HG02642 (cell line): Measurements from ENCODE around the gene KCNQ1.

Experiments used
- ATAC-seq: cut with Tn5 transposase; IDR thresholded peaks from one replicate; pipeline ENCODE4 v1.9.1; 2021; ENCODE audit warnings: mild to moderate bottlenecking; ENCODE audit not compliant: unreplicated experiment, poor library complexity

The KCNQ1 gene

GRCh38 chr11:2688381-2689231 is 243.8 kb downstream of the KCNQ1 start:
- no peak for ATAC-seq

GRCh38 chr11:2689651-2690575 is 245.1 kb downstream of the KCNQ1 start:
- no peak for ATAC-seq

DNA sequence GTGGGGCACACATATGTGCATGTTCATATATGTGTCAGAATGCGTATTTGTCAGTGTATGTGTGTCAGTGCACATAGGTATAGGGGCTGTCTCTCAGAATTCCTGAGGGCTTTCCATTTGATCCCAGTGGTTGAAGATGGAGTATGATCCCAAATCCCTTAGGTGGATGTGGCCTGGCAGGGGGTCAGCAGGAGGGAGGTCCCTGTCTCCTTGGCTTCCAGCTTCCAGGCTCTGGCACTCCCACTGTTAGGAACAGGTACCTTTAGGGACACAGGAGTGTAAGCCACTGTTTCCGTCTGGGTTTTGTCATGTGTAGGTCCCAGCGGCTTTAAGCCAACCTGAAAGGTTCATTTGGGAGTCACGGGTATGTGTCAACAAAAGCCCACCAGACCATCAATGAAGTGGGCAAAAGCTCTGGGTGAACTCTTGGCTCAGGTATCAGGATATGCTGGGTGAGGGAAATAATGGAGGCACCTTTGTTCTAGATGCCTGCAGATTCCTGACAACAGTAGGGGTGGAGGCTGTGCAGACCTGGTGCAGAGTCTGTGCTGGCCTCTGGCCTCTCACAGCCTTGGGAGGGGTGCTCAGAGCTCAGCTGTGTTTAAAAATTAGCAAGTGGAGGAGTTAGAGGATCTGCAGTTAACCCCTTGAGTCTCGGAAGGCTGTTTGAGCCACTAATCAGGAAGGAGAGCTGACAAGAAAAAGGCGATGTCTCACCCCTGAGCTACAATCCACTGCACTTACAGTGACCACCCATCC is 246.0 kb downstream of the KCNQ1 start:
- ATAC-seq = no peak

DNA sequence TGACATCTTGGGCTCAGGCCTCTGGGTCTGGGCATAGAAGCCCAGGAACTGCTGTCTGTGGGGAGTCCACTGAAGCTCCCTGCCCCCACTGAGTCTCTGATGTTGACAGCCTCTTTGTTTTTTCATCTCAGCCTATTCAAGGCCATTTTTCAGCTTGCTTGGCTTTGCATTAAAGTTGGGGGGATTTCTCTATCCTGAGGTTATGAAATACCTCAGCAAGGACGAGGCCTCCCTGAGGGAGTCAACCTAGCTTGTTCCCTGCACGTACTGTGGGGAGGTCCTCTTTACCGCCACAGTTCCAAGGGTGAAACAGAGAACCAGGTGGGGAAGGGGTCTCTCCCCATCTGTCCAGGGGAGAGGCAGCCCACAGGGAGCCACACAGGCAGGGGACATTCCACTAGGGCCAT is 246.6 kb downstream of the KCNQ1 start:
- ATAC-seq = no peak

DNA sequence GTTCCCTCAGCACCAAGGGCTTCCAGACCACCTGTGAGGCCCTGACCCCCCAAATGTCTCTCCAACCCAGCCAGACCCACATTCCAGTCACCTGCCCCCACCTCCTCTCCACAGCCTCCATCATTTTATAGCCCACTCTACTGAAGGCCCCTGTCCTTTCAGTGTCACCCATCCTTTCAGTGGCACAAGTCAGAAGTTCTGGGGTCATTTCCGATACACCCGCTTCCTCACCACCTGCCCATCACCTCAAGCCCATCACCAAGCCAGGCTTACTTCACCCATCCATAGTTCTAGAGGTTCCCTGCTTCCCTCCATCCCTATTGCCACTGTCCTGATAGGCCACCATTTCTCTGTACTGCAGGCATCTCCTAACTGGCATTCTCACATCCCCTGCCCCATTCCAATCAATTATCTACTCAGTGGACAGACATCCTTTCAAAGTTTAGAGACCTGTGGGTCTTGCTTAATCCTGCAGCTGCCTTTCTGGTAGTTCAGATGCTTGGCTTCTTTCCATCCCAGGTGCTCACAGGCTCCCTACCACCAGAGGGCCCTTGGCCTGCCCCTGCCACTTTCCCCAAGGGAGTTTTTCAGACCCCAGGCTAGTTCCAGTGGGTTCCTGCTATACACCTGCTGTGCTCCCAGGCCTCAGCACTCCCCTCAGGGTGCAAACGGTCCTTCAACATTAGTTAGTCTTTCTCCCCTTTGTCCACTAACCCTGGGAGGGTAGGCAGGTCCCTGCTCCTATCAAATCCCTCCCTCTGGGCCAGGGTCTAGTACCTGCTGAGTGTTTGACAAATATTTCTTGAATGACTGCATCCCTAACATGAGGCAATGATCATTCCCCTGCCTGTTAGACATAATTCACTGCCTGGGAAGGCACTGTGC is 247.4 kb downstream of the KCNQ1 start:
- ATAC-seq = no peak

DNA sequence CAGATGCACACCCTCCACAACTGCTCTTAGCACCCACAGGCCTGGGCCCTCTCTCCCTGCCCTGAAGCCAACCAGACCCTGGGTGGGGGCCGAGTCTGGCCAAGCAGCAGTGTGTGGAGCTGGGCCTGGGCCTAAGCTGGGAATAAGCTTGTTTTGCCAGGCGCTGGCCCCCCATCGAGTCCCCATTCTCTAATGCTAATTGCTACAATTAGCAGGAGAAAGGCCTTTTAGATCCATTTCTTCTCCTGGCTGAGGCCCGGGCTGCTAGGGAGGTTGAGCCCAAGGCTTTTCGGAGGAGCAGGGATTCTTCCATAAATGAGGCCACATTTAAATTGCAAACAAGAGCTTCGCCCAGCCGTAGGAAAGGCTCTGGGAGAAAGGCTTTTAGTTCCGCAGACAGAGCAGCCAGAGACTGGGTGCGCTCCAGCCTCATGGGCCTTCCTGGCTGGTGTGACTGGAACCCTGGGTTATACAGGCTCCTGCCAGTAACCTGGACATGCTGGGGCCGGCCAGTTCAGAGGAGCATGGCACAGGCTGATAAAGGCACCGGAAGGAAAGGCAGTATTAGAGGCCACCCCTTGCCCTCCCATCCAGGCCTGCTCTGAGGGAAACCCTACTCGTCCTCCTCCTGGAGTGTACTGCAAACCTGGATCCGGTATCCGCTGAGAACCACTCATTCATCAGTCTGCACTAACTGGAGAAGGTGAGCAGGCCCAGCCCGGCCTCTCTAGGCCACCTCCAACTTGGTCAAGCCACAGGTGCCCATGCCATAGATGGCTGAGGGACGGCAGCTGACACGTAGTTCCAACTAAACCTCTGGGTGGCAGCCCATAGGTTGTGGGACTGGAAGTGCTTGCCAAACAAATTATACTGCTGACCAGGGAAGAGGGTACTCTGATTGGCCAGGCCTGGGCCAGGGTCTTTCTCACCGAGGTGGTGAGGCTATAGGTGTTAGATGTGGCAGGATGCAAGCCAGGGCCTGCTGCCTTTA is 248.8 kb downstream of the KCNQ1 start:
- no peak for ATAC-seq

DNA sequence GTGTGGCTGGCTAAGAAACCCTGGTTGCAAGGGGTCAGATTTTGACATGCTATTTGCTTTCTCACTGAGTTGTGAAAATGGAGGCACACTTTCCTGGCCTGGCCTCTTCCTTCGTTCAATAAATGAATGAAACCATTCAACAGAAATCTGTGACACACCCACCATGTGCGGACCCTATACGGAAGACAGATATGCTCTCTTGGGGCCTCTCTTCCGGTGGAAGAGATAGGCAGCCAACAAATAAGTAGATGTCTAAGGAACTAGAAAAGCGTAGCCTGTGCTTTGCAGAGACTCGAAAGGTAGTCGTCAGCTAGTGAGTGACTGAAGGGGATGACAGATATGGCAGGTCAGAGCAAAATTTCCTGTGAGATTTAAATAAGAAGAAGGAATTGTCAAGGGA is 249.7 kb downstream of the KCNQ1 start:
- ATAC-seq = no peak

DNA sequence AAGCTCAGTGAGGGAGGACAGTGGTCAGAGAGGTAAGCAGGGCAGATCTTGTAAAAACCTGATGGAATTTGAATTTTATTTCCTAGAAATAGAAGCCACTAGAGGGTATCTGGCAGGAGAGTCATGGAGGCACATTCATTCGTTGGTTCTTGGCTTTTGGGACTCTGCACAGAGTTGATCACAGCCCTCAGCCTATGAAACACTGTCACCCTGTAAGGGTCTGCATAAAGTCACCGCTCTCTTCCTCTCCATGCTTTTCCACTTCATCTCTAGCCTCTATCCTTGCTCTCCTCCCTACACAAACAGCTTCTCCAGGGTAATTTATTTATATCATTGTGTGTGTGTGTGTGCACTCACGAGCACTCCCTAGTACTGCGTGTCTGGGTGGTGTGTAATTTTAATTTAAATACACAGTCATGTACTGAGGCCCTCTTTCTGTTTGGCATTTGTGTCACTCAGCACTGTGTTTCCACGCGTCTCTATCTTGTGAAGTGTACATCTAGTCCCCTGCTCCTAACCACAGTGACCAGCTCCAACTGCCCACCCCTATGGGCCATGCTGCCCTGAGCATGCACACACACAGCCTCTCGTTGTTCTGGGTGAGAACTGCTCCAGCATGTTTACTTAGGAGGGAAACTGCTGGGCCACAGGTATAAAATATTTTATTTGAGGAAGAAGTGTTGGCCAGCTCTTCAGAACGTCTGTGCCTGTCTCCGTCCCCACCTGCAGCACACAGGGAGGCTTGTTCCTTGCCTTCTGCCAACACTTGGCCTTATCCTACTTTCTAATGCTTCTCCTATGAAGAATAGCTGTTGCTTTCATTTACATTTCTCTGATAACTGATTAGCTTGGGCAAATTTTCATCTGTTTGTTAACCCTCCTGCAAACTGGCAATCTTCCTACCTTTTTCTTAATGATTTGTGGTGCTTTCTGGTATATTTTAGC is 250.5 kb downstream of the KCNQ1 start:
- no peak for ATAC-seq

- no peak for ATAC-seq
Observed at GRCh38 chr11:2696455-2696854, 251.6 kb downstream of the KCNQ1 start.

- no peak for ATAC-seq
Observed at GRCh38 chr11:2697866-2698265, 253.1 kb downstream of the KCNQ1 start.

DNA sequence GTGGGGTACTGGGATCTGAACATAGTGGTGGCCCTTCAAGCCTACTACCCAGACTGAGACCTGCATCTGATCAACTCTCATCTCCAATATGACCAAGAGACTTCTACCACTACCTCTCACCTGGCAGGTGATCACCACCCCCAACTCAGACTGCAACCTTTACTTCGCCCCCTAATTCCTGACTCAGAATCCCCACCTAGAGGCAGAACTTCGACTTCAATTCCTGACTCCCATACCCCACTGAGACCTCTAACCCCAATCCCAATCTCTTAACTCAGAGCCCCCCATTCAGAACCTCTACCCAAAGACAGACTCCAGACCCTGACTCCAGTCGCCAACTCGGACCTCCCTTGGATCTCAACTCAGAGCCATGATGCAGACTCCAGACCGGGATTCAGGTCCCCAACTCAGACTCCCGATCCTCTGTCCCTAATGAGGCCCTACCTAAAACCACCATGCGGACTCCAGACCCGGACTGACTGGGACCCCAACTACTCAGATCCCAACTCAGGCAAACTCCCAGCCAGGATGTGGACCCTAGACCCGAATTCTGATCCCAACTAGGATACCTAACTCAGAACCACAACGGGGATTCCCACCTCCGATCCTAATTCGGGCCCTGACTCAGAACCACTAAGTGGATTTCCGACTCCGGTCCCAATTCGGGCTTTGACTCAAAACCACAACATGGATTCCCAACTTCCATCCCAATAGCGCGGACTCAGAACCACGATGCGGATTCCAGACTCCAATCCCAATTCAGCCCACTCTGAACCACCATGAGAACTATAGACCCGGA is 253.8 kb downstream of the KCNQ1 start:
- ATAC-seq = no peak

- no peak for ATAC-seq
Observed at GRCh38 chr11:2699185-2699530, 254.3 kb downstream of the KCNQ1 start.

DNA sequence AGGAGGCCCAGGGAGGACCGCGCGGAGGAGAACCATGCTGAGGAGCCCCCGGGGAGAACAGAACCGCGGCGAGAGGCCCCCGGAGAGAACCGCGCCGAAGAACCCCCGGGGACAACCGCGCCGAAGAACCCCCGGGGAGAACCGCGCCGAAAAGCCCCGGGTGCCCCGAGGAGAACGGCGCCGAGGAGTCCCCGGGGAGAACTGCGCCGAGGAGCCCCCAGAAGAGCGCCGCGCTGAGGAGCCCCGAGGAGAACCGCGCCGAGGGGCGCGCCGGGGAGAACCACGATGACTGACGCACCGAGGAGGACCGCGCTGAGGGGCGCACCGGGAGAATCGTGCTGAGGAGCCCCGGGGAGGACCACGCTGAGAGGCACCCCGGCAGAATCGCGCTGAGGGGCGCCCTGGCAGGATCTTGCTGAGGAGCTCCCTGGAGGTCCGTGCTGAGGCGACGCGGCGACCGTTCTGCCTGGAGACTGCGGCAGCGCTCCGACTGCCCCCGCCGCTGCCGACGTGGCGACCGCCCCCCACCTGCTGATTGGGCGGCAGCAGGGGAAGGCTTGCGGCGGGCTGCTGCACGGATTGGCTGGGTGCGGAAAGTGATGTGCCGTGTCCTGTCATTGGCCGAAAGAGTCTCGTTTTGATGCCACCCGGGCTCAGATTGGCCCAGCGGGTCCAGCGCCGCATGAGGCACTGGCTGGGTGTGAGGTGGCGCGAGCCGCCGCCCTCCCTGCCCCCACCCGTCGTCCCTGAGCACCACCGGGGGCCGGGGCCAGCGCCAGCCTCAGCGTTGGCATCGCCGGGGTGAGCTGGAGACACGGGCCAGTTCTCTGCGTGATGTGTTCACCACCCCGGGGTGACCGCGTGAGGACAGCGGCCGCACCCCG is 255.0 kb downstream of the KCNQ1 start, which contains the start of gene KCNQ1OT1:
Gene KCNQ1OT1, minus strand, starts transcription at position 464 of the 884 bp plus-strand sequence.
- peak; percentile 91 for ATAC-seq

GRCh38 chr11:2700415-2701211 is 255.8 kb downstream of the KCNQ1 start:
- peak; percentile 39 for ATAC-seq

- ATAC-seq = no peak
Observed at GRCh38 chr11:2701230-2701629, 256.4 kb downstream of the KCNQ1 start.
